H1 (cell line): ENCODE results near the gene LRTM2. TPM values are rescaled to one million over a fixed set of nuclear protein-coding genes. Genes with fewer than 3 reads are reported as not detected.

Experiments used
- CTCF ChIA-PET: fragments of 300-600 bp; sonication (Branson Sonifier 250); formaldehyde crosslinking; loops from one replicate; lab custom pipeline; 2021; ENCODE audit not compliant: partially characterized antibody; lab: Charles Lee
- POLR2A ChIA-PET: fragments of 300-600 bp; sonication (Branson Sonifier 250); formaldehyde crosslinking; loops from one replicate; lab custom pipeline; 2021; ENCODE audit warnings: inconsistent platforms; ENCODE audit not compliant: partially characterized antibody; lab: Charles Lee
- DNase-seq, 2 experiments: peaks; one replicate each; pipeline versions ENCODE4 v3.0.0 to v3.0.0-alpha.2; 2010 to 2022; ENCODE audit warnings: low spot score in 2 of 2, low read depth in 1 of 2, mixed read lengths in 1 of 2
- FAIRE-seq: peaks from 2 replicates; lab custom pipeline; 2011; peaks lifted over from hg19 to GRCh38; lab: Jason Lieb, UNC
- H2AFZ ChIP-seq: 2 replicates; pipeline ENCODE4 v1.8.1; 2012; ENCODE audit warnings: low read length, inconsistent platforms
- H2AK5ac ChIP-seq: 2 replicates; pipeline ENCODE4 v1.6.1; 2013; ENCODE audit warnings: low read depth, low read length
- H2BK120ac ChIP-seq: replicated peaks from 2 replicates; pipeline ENCODE3; 2013; ENCODE audit warnings: low read depth, low read length, inconsistent platforms
- H2BK12ac ChIP-seq: 2 replicates; pipeline ENCODE4 v1.6.1; 2013; ENCODE audit warnings: low read depth, low read length
- H2BK15ac ChIP-seq: 2 replicates; pipeline ENCODE4 v1.6.1; 2013; ENCODE audit warnings: low read length
- H2BK20ac ChIP-seq: 2 replicates; pipeline ENCODE4 v1.6.1; 2013; ENCODE audit warnings: low read length
- H2BK5ac ChIP-seq: 2 replicates; pipeline ENCODE4 v1.6.1; 2013; ENCODE audit warnings: low read depth, low read length
- H3K14ac ChIP-seq: 2 replicates; pipeline ENCODE4 v1.6.1; 2013; ENCODE audit warnings: inconsistent platforms; ENCODE audit not compliant: insufficient read length
- H3K18ac ChIP-seq: 2 replicates; pipeline ENCODE4 v1.6.1; 2013; ENCODE audit warnings: low read length; ENCODE audit errors: extremely low read depth
- H3K23ac ChIP-seq: 2 replicates; pipeline ENCODE4 v1.6.1; 2013; ENCODE audit warnings: inconsistent platforms; ENCODE audit not compliant: insufficient read length
- H3K23me2 ChIP-seq: 2 replicates; pipeline ENCODE4 v1.6.1; 2013; ENCODE audit warnings: low read depth, low read length
- H3K27ac ChIP-seq: 2 replicates; pipeline ENCODE4 v1.6.1; 2011; ENCODE audit warnings: low read depth, low read length, inconsistent platforms
- H3K27me3 ChIP-seq, 4 experiments: replicated peaks in 1 of 4; 1 replicate in 1 of 4; 2 replicates in 3 of 4; pipeline versions ENCODE4 v1.6.1 to v1.8.1; 2011 to 2013; ENCODE audit warnings: low read length in 3 of 4, mild to moderate bottlenecking in 3 of 4, inconsistent platforms in 2 of 4, mixed read lengths in 2 of 4, moderate library complexity in 1 of 4; ENCODE audit not compliant: control insufficient read depth in 3 of 4, insufficient read depth in 3 of 4; ENCODE audit errors: extremely low read depth in 1 of 4
- H3K36me3 ChIP-seq, 4 experiments: 2 replicates each; pipeline versions ENCODE4 v1.6.1 to v1.8.1; 2011 to 2013; ENCODE audit warnings: mild to moderate bottlenecking in 4 of 4, low read length in 3 of 4, moderate library complexity in 2 of 4, control low read depth in 1 of 4, inconsistent platforms in 1 of 4; ENCODE audit not compliant: insufficient read depth in 4 of 4, control insufficient read depth in 2 of 4
- H3K4ac ChIP-seq: replicated peaks from 2 replicates; pipeline ENCODE3; 2013; ENCODE audit warnings: low read length, low read depth, mixed read lengths, inconsistent platforms; ENCODE audit not compliant: insufficient read length
- H3K4me1 ChIP-seq, 4 experiments: replicated peaks in 1 of 4; 1 replicate in 1 of 4; 2 replicates in 3 of 4; pipeline versions ENCODE4 v1.6.1 to v1.8.1; 2011 to 2013; ENCODE audit warnings: low read length in 3 of 4, inconsistent platforms in 2 of 4, mixed read lengths in 1 of 4; ENCODE audit not compliant: insufficient read depth in 4 of 4, control insufficient read depth in 3 of 4
- H3K4me2 ChIP-seq, 2 experiments: 2 replicates each; pipeline versions ENCODE4 v1.6.1 to v1.8.1; 2011 to 2013; ENCODE audit warnings: low read depth in 2 of 2, low read length in 2 of 2, control low read depth in 1 of 2, inconsistent platforms in 1 of 2, mild to moderate bottlenecking in 1 of 2; ENCODE audit not compliant: insufficient read depth in 1 of 2
- H3K4me3 ChIP-seq, 4 experiments: fragments of 200-600, 300-600 bp in 1 of 4; sonication (generic), shearing (Covaris generic), sonication (Bioruptor Twin) in 1 of 4; 2 replicates each; pipeline versions ENCODE4 v1.5.1 to v1.8.1; 2011 to 2016; ENCODE audit warnings: low read length in 4 of 4, low read depth in 3 of 4, control low read depth in 2 of 4, inconsistent platforms in 2 of 4, mild to moderate bottlenecking in 2 of 4, mixed read lengths in 1 of 4, moderate library complexity in 1 of 4; ENCODE audit not compliant: insufficient read depth in 2 of 4; ENCODE audit errors: extremely low read depth in 1 of 4
- H3K56ac ChIP-seq: replicated peaks from 2 replicates; pipeline ENCODE3; 2013; ENCODE audit warnings: low read depth, mild to moderate bottlenecking, mixed read lengths, low read length, inconsistent platforms; ENCODE audit not compliant: insufficient read length
- H3K79me1 ChIP-seq: 2 replicates; pipeline ENCODE4 v1.6.1; 2013; ENCODE audit warnings: low read depth, low read length, control low read depth
- H3K79me2 ChIP-seq, 2 experiments: 2 replicates each; pipeline versions ENCODE4 v1.6.1 to v1.8.1; 2012 to 2013; ENCODE audit warnings: low read length in 2 of 2, mild to moderate bottlenecking in 2 of 2, inconsistent platforms in 1 of 2; ENCODE audit not compliant: insufficient read depth in 2 of 2, control insufficient read depth in 1 of 2
- H3K9ac ChIP-seq, 4 experiments: replicated peaks in 1 of 4; 1 replicate in 1 of 4; 2 replicates in 3 of 4; pipeline versions ENCODE4 v1.6.1 to v1.8.1; 2011 to 2013; ENCODE audit warnings: low read depth in 3 of 4, low read length in 3 of 4, control low read depth in 2 of 4, mild to moderate bottlenecking in 2 of 4, moderate library complexity in 2 of 4, inconsistent platforms in 1 of 4; ENCODE audit errors: extremely low read depth in 1 of 4
- H3K9me3 ChIP-seq, 2 experiments: 2 replicates each; pipeline versions ENCODE4 v1.6.1 to v1.8.1; 2012 to 2013; ENCODE audit warnings: mild to moderate bottlenecking in 2 of 2, moderate library complexity in 2 of 2, control low read depth in 1 of 2, inconsistent platforms in 1 of 2, low read depth in 1 of 2, low read length in 1 of 2, mixed read lengths in 1 of 2; ENCODE audit not compliant: insufficient read depth in 2 of 2
- H4K20me1 ChIP-seq, 2 experiments: replicated peaks in 1 of 2; 2 replicates each; pipeline versions ENCODE3 to v1.8.1; 2011 to 2013; ENCODE audit warnings: inconsistent platforms in 2 of 2, low read length in 2 of 2, mild to moderate bottlenecking in 1 of 2; ENCODE audit not compliant: insufficient read depth in 2 of 2, control insufficient read depth in 1 of 2
- H4K5ac ChIP-seq: 2 replicates; pipeline ENCODE4 v1.6.1; 2013; ENCODE audit warnings: low read length, low read depth, mixed read lengths, inconsistent platforms; ENCODE audit not compliant: insufficient read length
- H4K8ac ChIP-seq: 2 replicates; pipeline ENCODE4 v1.8.0; 2013; ENCODE audit warnings: mild to moderate bottlenecking, moderate library complexity, low read length, inconsistent platforms; ENCODE audit not compliant: insufficient read depth; ENCODE audit errors: extremely low read depth
- H4K91ac ChIP-seq: replicated peaks from 2 replicates; pipeline ENCODE3; 2013; ENCODE audit warnings: low read length, mixed read lengths, inconsistent platforms; ENCODE audit not compliant: insufficient read length
- BRCA1 ChIP-seq: IDR thresholded peaks from 2 replicates; pipeline ENCODE4 v1.6.1; 2012; ENCODE audit warnings: low read depth, low read length, improper control_type of control experiment
- CBX8 ChIP-seq: fragments of 300-800, 300-1000 bp; sonication (generic); IDR thresholded peaks from 2 replicates; pipeline ENCODE4 v1.7.1; 2016; ENCODE audit warnings: low read depth, low read length, borderline replicate concordance
- GABPA ChIP-seq: IDR thresholded peaks from 2 replicates; pipeline ENCODE4 v1.6.1; 2011; ENCODE audit warnings: mild to moderate bottlenecking, low read length, moderate library complexity, borderline replicate concordance; ENCODE audit not compliant: insufficient read depth
- RAD21 ChIP-seq, 2 experiments: IDR thresholded peaks in 1 of 2; conservative IDR thresholded peaks in 1 of 2; 2 replicates each; pipeline ENCODE4 v1.6.1; 2011; ENCODE audit warnings: low read depth in 2 of 2, low read length in 2 of 2, improper control_type of control experiment in 1 of 2, inconsistent platforms in 1 of 2, mild to moderate bottlenecking in 1 of 2, moderate library complexity in 1 of 2
- RFX5 ChIP-seq: IDR thresholded peaks from 2 replicates; pipeline ENCODE4 v1.6.1; 2011; ENCODE audit warnings: low read depth, low read length, improper control_type of control experiment, borderline replicate concordance
- SP2 ChIP-seq: IDR thresholded peaks from 2 replicates; pipeline ENCODE4 v1.6.1; 2012; ENCODE audit warnings: mild to moderate bottlenecking, low read length, inconsistent platforms
- WGBS, 2 experiments: shearing (Covaris generic) in 1 of 2; methylation state at CpG; one replicate each; pipeline versions ENCODE4 v1.1.6 to v1.1.7; 2013 to 2015; ENCODE audit warnings: low lambda C conversion rate in 2 of 2, mixed read lengths in 2 of 2, inconsistent platforms in 1 of 2, low coverage in 1 of 2, missing lambda C conversion rate in 1 of 2; ENCODE audit not compliant: insufficient replicate concordance in 2 of 2, insufficient coverage in 1 of 2, insufficient read length in 1 of 2; ENCODE audit errors: extremely low coverage in 1 of 2, missing lambda C conversion rate in 1 of 2; 5-methylcytosine and 5-hydroxymethylcytosine counted together
- polyA plus RNA-seq, 7 experiments: library from polyadenylated mRNA; depleted of rRNA in 3 of 7; stranded (reverse) in 5 of 7; unstranded in 2 of 7; fragments of >200 nt in 5 of 7; fragments of 200-250 nt in 2 of 7; gene quantifications; 1 replicate in 5 of 7; 2 replicates in 1 of 7; 4 replicates in 1 of 7; pipeline versions ENCODE4 v1.2.1 to v1.2.3, GENCODE V29; 2011 to 2013; ENCODE audit warnings: missing spikeins in 2 of 7, mixed read lengths in 2 of 7
- total RNA-seq: library from RNA; stranded (reverse); fragmentation: NEBNext Ultra II Directional; extraction: Animal tissue kit (Norgen Biotek cat#: 25700); gene quantifications from 2 replicates; pipeline ENCODE4 v1.2.1, GENCODE V29; 2021

Gene LRTM2
- total and polyA plus RNA-seq, 2 of the 8 experiments (the other 6 are each of a cell fraction or from before 2014, with no cell fraction given): 0.06 TPM; not detected in 1

- Histone ChIP-seq H2BK20ac (no peak overlapping the region), H3K27ac (no peak overlapping the region), H2BK120ac (no peak overlapping the region), H3K36me3 (no peaks in the 10 kb centered on the region), H3K14ac (no peak overlapping the region), H3K4me3 (no peak overlapping the region), H4K91ac (no peak overlapping the region), H3K56ac (no peak overlapping the region), H2AFZ (no peak overlapping the region), H4K5ac (no peak overlapping the region), H3K27me3 (no peaks in the 10 kb centered on the region), H3K79me1 (no peaks in the 10 kb centered on the region), H2BK5ac (0 out of 2 replicates have a peak overlapping the region, but pooled peaks have one; percentile 39), H3K23ac (no peak overlapping the region), H2BK15ac (no peak overlapping the region), H4K20me1 (no peaks in the 10 kb centered on the region), H3K4ac (peak overlapping the region; percentile 74), H3K9me3 (no peaks in the 10 kb centered on the region), H3K23me2 (no peaks in the 10 kb centered on the region), H3K79me2 (no peaks in the 10 kb centered on the region), H3K4me1 (peaks cover 0 to 18% (median 9%) of the 10 kb centered on the region in 4 experiments; a peak in 5 of 7 replicates), H3K18ac (no peak overlapping the region), H4K8ac (no peak overlapping the region), H2BK12ac (0 out of 2 replicates have a peak overlapping the region, but pooled peaks have one; percentile 50), H2AK5ac (no peak overlapping the region), H3K4me2 (no peak overlapping the region), H3K9ac (no peak overlapping the region)
- 77% methylated on average over 23 of the region's 24 CpGs; no CpG with 5 or more reads in 1 of the 2 experiments for WGBS, 2 experiments
- POLR2A ChIA-PET: interaction anchor here (0.6 kb wide), 1 partner anchor 10 kb away, joined by 3 read pairs; no protein-coding TSS in a partner anchor
- CTCF ChIA-PET: interaction anchor here (1.1 to 3.0 kb wide), 5 partner anchors 10 to 100 kb away, joined by 3 to 16 read pairs (median 8); no protein-coding TSS in a partner anchor
- no peak for TF ChIP-seq RAD21 (IDR thresholded peaks at IDR 0.05 in 1 of 2, conservative IDR thresholded peaks at IDR 0.05 in 1 of 2; ENCODE audit: low read depth in 2 of 2, low read length in 2 of 2)
- TF ChIP-seq CBX8: no peak
- no peak for TF ChIP-seq RFX5
- TF ChIP-seq GABPA: no peak
- TF ChIP-seq SP2: no peak
- TF ChIP-seq BRCA1: no peak
- no peak for DNase-seq
- FAIRE-seq: no peak
Observed at GRCh38 chr12:1839956-1840951, 19.9 kb downstream of the LRTM2 start.
